ENCODE measurements around the gene SEPTIN12. TPM values are rescaled to one million over a fixed set of nuclear protein-coding genes. Genes with fewer than 3 reads are reported as not detected.

The SEPTIN12 gene
- total RNA-seq, 4 donors from 2014 or later: 1.7 TPM; not detected in 3

- no peaks in the 10 kb centered on the region for H3K9me3 ChIP-seq
- H3K36me3 ChIP-seq: peaks cover 47 to 83% (median 83%) of the 10 kb centered on the region in 4 donors
- no peaks in the 10 kb centered on the region for H3K27me3 ChIP-seq
- WGBS: 100% methylated on average over 9 of the region's 9 CpGs
- H3K4me3 ChIP-seq: no peak overlapping the region
- H3K4me1 ChIP-seq: peaks cover 17 to 41% (median 26%) of the 10 kb centered on the region in 4 donors
- TF ChIP-seq EP300 (IDR thresholded peaks at IDR 0.05): no peak
- TF ChIP-seq POLR2A (IDR thresholded peaks at IDR 0.05; ENCODE audit: low read depth): no peak
- TF ChIP-seq, protein P1, sequence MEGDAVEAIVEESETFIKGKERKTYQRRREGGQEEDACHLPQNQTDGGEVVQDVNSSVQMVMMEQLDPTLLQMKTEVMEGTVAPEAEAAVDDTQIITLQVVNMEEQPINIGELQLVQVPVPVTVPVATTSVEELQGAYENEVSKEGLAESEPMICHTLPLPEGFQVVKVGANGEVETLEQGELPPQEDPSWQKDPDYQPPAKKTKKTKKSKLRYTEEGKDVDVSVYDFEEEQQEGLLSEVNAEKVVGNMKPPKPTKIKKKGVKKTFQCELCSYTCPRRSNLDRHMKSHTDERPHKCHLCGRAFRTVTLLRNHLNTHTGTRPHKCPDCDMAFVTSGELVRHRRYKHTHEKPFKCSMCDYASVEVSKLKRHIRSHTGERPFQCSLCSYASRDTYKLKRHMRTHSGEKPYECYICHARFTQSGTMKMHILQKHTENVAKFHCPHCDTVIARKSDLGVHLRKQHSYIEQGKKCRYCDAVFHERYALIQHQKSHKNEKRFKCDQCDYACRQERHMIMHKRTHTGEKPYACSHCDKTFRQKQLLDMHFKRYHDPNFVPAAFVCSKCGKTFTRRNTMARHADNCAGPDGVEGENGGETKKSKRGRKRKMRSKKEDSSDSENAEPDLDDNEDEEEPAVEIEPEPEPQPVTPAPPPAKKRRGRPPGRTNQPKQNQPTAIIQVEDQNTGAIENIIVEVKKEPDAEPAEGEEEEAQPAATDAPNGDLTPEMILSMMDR (IDR thresholded peaks at IDR 0.05): no peak
- no peak for TF ChIP-seq POLR2AphosphoS5 (IDR thresholded peaks at IDR 0.05)
- intact Hi-C loops (cut with DNase I): no loop called here
- no peak overlapping the region for H3K27ac ChIP-seq (replicated peaks in 1 of 4)
- DNase-seq (ENCODE audit: extremely low spot score): no peak
These were observed 25.9 kb downstream of the SEPTIN12 start for GRCh38 chr16:4762205-4762604.

- Histone ChIP-seq H3K27ac (replicated peaks in 1 of 4) (no peak overlapping the region), H3K4me3 (no peak overlapping the region), H3K36me3 (peaks cover 58 to 99% (median 98%) of the 10 kb centered on the region in 4 donors), H3K27me3 (no peaks in the 10 kb centered on the region), H3K9me3 (no peaks in the 10 kb centered on the region), H3K4me1 (peaks cover 5 to 30% (median 12%) of the 10 kb centered on the region in 4 donors)
- no peak for DNase-seq (ENCODE audit: extremely low spot score)
- TF ChIP-seq, protein P1 (IDR thresholded peaks at IDR 0.05): no peak
- no peak for TF ChIP-seq EP300 (IDR thresholded peaks at IDR 0.05)
- WGBS: 87% methylated on average over 9 of the region's 23 CpGs
- intact Hi-C loops (cut with DNase I): no loop called here
These were observed 27.8 kb downstream of the SEPTIN12 start for GRCh38 chr16:4760221-4760910.

GRCh38 chr16:4755687-4756086 is 32.5 kb downstream of the SEPTIN12 start:
- no peak for DNase-seq (ENCODE audit: extremely low spot score)
- Histone ChIP-seq H3K36me3 (peaks cover 64 to 100% (median 98%) of the 10 kb centered on the region in 4 donors), H3K4me1 (no peaks in the 10 kb centered on the region), H3K27ac (replicated peaks in 1 of 4) (no peak overlapping the region), H3K9me3 (no peaks in the 10 kb centered on the region), H3K27me3 (no peaks in the 10 kb centered on the region), H3K4me3 (no peak overlapping the region)
- no peak for TF ChIP-seq EP300 (IDR thresholded peaks at IDR 0.05)
- no peak for TF ChIP-seq POLR2A (IDR thresholded peaks at IDR 0.05; ENCODE audit: low read depth)
- no peak for TF ChIP-seq POLR2AphosphoS5 (IDR thresholded peaks at IDR 0.05)
- TF ChIP-seq, protein P1 (IDR thresholded peaks at IDR 0.05): no peak
- 97% methylated on average over 6 of the region's 6 CpGs for WGBS
- intact Hi-C loops (cut with DNase I): no loop called here

DNA sequence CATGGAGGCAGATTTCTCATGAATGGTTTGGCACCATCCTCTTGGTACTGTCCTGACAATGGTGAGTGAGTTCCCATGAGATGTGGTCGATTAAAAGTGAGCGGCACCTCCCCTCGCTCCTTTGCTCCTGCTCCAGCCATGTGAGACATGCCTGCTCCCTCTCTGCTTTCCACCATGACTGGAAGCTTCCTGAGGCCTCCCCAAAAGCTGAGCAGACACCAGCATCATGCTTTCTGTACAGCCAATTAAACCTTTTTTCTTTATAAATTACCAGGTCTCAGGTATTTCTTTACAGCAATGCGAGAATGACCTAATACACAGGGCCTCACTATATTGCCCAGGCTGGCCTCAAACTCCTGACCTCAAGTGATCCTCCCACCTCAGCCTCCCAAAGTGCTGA is 33.3 kb downstream of the SEPTIN12 start:
- no peak for DNase-seq (ENCODE audit: extremely low spot score)
- Histone ChIP-seq H3K4me3 (no peak overlapping the region), H3K36me3 (peaks cover 60 to 100% (median 97%) of the 10 kb centered on the region in 4 donors), H3K4me1 (no peaks in the 10 kb centered on the region), H3K9me3 (no peaks in the 10 kb centered on the region), H3K27ac (replicated peaks in 1 of 4) (no peak overlapping the region), H3K27me3 (no peaks in the 10 kb centered on the region)
- WGBS: 99% methylated on average over 4 of the region's 4 CpGs
- TF ChIP-seq POLR2AphosphoS5 (IDR thresholded peaks at IDR 0.05) (no peak), EP300 (IDR thresholded peaks at IDR 0.05) (no peak), POLR2A (IDR thresholded peaks at IDR 0.05; ENCODE audit: low read depth) (no peak)
- TF ChIP-seq, protein P1 (IDR thresholded peaks at IDR 0.05): no peak
- intact Hi-C loops (cut with DNase I): no loop called here

DNA sequence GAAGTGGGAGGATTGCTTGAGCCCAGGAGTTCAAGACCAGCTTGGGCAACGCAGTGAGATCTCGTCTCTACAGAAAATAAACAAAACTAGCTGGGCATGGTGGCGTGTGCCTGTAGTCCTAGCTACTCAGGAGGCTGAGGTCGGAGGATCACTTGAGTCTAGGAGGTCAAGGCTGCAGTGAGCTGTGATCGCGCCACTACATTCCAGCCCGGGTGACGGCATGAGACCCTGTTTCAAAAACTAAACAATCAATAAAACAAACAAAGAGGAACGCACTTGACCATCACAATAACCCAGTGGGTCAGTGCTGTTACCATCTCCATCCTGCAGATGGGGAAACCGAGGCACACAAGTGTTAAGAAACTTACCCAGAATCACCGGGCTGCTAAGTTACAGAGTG is 34.9 kb downstream of the SEPTIN12 start:
- DNase-seq (ENCODE audit: extremely low spot score): no peak
- no peaks in the 10 kb centered on the region for H3K9me3 ChIP-seq
- no peak overlapping the region for H3K27ac ChIP-seq (replicated peaks in 1 of 4)
- no peak overlapping the region for H3K4me3 ChIP-seq
- TF ChIP-seq, protein P1 (IDR thresholded peaks at IDR 0.05): no peak
- TF ChIP-seq POLR2A (IDR thresholded peaks at IDR 0.05; ENCODE audit: low read depth) (no peak), EP300 (IDR thresholded peaks at IDR 0.05) (no peak), POLR2AphosphoS5 (IDR thresholded peaks at IDR 0.05) (no peak)
- H3K4me1 ChIP-seq: no peaks in the 10 kb centered on the region
- H3K27me3 ChIP-seq: no peaks in the 10 kb centered on the region
- intact Hi-C loops (cut with DNase I): no loop called here
- 93% methylated on average over 11 of the region's 11 CpGs for WGBS
- peaks cover 51 to 97% (median 92%) of the 10 kb centered on the region in 4 donors for H3K36me3 ChIP-seq

All from esophagus muscularis mucosa (tissue), 4 donors.